CD1c-positive myeloid dendritic cell (primary cell): ENCODE results near the gene SSNA1.

Experiments
- DNase-seq: peaks from one replicate; pipeline ENCODE4 v3.0.0-alpha.2; 2016; ENCODE audit errors: extremely low spot score

SSNA1 gene, protein sequence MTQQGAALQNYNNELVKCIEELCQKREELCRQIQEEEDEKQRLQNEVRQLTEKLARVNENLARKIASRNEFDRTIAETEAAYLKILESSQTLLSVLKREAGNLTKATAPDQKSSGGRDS

DNA sequence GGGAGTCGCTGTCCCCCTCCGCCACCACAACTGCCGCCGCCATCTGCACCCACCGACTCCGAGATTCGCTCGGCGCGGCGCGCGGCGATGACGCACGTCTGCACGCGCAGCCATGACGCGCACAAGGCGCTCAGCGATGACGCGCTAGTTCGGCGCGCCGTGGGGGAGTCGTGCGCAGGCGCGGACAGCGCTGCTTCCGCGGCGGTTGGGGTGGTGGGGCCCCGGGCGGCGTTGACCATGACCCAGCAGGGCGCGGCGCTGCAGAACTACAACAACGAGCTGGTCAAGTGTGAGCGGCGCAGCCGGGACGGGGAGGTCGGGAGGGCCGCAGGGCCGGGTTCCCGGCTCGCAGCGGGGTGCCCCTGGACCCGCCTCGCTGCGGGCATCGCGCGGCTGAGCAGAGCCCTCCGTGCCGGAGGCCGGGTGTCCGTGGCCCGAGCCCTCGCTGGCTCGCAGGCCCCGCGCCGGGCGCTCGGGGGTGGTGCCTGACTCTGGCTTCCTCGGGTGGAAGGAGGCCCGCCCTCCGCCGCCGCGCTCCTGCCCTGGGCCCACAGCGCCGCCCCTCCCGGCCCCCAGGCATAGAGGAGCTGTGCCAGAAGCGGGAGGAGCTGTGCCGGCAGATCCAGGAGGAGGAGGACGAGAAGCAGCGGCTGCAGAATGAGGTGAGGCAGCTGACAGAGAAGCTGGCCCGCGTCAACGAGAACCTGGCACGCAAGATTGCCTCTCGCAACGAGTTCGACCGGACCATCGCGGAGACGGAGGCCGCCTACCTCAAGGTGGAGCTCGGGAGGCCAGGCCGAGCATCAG lies at the start of gene SSNA1, which contains the start of gene ANAPC2:
Gene SSNA1 (plus strand): TSS at position 187 of the 807 bp plus-strand sequence. CDS start 51 bp downstream, at position 238.
Gene ANAPC2 (minus strand): TSS at position 71 of the 807 bp plus-strand sequence. CDS start 28 bp downstream, at position 43.
- DNase-seq, result peak; percentile 98

DNA sequence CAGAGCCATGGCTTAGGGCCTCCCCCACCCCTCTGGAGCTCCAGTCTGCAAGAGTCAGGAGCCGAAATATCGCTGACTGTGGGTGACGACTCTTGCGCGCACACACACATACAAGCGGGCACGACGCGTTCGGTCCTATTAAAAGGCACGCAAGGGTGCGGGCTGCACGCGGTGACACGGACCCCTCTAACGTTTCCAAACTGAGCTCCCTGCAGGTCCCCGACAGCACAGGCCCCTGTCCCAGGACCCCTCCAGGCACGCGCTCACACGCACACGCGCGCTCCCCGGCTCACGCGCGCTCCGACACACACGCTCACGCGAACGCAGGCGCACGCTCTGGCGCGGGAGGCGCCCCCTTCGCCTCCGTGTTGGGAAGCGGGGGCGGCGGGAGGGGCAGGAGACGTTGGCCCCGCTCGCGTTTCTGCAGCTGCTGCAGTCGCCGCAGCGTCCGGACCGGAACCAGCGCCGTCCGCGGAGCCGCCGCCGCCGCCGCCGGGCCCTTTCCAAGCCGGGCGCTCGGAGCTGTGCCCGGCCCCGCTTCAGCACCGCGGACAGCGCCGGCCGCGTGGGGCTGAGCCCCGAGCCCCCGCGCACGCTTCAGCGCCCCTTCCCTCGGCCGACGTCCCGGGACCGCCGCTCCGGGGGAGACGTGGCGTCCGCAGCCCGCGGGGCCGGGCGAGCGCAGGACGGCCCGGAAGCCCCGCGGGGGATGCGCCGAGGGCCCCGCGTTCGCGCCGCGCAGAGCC lies 49.6 kb upstream of the SSNA1 start, which contains the start of gene GRIN1:
Gene GRIN1 (plus strand): TSS at position 433 of the 746 bp plus-strand sequence. CDS start 333 bp downstream, outside the sequence.
- DNase-seq, result peak; percentile 47

DNA sequence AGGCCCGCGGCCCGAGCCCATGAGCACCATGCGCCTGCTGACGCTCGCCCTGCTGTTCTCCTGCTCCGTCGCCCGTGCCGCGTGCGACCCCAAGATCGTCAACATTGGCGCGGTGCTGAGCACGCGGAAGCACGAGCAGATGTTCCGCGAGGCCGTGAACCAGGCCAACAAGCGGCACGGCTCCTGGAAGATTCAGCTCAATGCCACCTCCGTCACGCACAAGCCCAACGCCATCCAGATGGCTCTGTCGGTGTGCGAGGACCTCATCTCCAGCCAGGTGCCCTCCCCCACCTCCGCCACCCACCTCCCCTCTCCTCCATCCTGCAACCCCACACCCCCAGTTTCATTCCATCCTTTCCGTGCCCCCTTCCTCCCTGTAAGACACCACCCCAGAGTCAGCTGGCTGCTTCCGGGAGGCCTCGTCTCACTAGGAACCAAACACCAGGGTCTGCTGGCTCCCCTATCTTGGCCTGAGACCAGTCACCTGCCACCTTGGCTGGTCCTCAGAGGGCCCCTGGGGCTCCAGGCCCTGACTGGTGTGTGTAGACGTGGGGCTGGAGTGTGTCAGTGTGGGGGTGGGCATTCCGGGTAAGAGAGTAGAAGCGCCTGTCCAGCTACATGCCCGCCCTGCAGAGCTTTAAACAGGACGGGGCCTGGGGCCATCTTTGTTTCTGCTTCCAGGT lies 48.9 kb upstream of the SSNA1 start:
- no peak for DNase-seq

DNA sequence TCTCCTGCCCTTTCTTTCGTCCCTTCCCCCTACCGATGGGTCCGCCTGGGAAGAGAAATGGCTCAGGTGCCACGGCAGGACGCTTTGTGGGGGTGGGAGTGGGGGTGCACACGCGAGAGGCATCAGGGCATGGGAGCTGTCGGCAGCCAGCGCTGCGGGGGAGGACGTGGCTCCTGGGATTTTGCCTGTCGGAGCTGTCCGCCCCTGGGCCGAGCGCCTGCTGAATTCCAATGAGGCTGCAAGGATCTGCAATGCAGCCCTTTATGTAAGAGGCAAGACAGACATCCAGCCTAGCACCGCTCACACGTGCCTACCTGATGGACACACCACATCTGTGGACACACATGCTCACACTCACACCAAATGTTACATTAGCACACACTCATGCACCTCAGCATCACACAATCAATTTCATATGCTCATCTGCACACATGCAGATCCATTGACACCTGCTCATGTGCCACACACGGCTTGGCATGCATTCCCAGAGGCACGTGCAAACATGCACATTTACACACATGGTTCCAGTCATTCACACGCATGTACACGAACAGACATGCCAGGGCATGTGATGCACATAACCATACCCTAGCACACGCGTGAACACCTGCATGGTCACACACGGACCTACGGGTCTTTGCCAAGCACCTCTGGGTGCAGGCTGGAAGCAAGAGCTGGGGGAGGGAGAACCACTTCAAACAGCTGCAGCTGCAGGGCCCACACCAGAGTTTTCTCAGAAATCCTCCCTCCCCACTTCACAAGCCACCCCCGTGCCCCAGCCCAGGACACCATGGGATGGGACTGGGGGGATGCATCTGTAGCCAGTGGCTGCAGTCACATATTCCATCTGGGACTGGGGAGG lies 48.1 kb upstream of the SSNA1 start:
- no peak for DNase-seq

DNA sequence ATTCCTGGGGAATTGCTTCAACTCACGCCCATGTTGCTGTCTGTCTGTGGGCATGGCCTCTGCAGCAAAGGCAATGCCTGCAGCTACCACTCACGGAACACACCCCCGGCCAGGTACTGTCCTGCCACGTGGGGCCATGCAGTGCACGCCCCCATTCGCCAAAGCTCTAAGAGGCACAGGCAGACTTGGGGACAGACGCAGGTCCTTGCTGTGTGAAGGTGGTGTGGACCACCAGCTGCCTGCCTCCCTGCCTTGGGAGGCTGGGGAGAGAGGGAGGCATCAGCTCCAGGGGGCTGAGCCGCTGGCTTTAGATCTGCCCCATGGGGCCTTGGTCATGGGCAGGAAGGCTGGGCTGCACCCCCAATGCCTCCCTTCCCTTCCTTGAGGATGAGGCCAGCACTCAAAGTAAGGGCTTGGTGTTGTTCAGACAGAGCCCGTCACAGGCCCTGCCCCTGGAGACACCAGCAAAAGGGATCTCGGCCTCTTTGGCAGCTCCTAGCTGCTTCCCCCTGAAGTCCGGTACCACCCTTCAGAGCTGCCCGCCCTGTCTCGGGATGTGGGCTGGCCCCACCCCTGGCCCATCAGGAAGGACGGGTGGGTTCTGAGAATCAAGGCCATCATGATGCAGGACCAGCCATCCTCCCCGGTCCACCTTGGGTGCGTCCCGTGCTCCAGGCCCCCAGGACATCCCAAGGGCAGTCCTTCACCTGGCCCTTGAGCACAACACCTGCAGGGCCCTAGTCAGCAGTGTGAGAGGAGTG lies 47.2 kb upstream of the SSNA1 start:
- DNase-seq, result no peak

- DNase-seq, result no peak
Measured at GRCh38 chr9:137141976-137142936, 46.2 kb upstream of the SSNA1 start.

GRCh38 chr9:137143459-137143858 lies 45.0 kb upstream of the SSNA1 start:
- no peak for DNase-seq

DNA sequence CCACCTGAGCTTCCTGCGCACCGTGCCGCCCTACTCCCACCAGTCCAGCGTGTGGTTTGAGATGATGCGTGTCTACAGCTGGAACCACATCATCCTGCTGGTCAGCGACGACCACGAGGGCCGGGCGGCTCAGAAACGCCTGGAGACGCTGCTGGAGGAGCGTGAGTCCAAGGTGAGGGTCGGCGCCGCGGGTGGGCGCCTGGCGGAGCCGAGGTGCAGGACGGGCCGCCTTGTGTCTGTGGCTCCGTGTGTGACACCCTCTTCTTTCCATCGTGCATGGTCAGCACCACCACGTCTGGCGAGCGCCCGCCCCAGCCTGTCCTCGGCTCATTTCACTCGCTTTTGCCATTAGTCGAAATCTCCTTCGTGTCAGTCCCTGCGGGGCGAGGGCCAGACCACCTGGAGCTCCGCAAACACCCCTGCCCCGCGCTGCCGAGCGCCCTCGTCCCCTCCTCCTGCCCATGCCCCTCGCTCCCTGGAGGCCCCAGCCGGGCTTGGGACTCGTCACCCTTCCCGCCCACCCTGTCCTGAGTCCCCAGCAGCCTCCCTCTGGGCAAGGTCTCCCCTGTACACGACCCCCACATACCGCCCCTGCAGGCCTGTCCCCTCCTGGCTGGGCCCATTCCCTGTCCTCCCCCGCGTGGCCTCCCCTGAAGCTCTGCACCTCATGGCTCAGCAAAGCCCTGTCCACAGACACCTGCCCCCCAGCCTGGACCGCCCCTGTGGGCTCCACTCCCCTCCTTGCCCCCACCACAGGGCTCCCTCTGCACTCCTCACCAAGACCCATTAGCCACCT lies 42.5 kb upstream of the SSNA1 start:
- DNase-seq, result no peak

GRCh38 chr9:137146527-137146918 lies 42.0 kb upstream of the SSNA1 start:
- no peak for DNase-seq

- DNase-seq, result no peak
Measured at GRCh38 chr9:137147091-137147792, 41.2 kb upstream of the SSNA1 start.

DNA sequence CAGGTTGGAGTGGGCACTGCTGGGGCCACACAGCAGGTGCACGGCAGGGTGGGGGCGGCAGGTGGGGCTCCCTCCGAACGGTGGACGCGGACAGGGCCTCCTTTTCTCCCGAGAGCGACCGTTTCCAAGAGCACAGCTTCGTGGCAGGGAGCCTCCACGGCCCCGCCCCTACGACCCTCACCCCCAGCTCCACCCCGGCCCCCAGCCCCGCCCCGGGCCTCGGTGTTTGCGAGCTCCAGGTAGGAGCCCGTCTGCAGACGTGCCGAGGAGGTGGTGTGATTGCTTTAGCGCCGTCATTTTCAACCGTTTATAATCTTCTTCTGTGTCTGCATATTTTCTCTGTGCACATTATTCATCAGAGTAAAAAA lies 40.7 kb upstream of the SSNA1 start:
- DNase-seq, result no peak

GRCh38 chr9:137148242-137148641 lies 40.2 kb upstream of the SSNA1 start:
- no peak for DNase-seq

DNA sequence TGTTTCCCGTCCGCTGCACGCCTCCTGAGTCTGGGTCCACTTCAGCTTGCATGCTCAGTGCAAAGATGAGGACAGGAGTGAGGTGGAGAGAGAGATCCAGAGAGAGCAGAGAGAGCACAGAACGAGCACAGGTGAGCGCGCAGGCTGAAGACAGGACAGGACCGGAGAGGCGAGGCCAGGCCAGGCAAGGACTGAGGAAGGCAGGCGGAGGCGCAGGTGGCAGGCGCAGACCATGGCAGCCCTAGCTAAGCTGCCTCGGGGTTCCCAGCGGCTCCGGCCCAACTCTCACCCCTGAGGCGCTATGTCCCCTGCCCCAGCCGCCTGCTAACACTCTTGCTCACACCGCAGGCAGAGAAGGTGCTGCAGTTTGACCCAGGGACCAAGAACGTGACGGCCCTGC lies 39.8 kb upstream of the SSNA1 start:
- no peak for DNase-seq

- DNase-seq, result no peak
Measured at GRCh38 chr9:137149363-137149762, 39.1 kb upstream of the SSNA1 start.

DNA sequence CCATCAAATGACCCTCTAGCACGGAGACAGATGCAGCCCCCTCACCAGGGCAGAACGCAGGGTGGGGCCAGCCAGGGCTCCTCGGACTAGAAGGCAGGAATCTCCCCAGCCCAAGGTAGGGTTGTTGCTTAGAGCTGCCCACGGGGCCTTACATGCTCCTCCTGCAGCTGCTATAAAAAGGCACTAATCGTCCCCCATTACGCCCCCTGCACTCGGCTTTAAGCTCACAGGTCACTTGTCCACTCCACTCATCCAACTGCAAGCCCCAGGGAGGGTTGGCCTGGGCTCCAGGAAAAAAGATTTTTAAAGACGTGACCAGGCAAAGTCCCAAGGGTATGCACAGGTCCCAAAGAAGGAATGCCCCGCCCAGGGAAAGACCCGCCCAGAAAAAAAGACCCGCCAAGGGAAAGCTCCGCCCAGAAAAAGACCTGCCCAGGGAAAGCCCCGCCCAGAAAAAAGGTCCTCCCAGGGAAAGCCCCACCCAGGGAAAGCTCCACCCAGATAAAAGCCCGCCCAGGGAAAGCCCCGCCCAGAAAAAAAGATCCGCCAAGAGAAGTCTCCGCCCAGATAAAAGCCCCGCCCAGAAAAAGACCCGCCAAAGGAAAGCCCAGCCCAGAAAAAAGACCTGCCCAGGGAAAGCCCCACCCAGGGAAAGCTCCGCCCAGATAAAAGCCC lies 38.4 kb upstream of the SSNA1 start:
- no peak for DNase-seq

DNA sequence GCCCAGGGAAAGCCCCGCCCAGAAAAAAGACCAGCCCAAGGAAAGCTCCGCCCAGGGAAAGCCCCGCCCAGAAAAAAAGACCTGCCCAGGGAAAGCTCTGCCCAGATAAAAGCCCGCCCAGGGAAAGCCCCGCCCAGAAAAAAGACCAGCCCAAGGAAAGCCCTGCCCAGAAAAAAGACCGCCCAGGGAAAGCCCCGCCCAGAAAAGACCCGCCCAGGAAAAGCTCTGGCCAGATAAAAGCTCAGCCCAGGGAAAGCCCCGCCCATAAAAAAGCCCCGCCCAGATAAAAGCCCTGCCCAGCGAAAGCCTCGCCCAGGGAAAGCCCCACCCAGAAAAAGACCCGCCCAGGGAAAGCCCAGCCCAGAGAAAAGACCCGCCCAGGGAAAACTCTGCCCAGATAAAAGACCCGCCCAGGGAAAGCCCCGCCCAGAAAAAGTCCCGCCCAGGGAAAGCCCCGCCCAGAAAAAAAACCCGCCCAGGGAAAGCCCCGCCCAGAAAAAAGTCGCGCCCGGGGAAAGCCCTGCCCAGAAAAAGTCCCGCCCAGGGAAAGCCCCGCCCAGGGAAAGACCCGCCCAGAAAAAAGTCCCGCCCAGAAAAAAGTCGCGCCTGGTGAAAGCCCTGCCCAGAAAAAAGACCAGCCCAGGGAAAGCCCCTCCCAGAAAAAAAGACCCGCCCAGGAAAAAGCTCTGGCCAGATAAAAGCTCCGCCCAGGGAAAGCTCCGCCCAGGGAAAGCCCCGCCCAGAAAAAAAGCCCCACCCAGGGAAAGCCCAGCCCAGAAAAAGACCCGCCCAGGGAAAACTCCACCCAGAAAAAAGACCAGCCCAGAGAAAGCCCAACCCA lies 37.6 kb upstream of the SSNA1 start:
- peak; percentile 67 for DNase-seq
